ENCODE results near the gene ISCA1.

DNA sequence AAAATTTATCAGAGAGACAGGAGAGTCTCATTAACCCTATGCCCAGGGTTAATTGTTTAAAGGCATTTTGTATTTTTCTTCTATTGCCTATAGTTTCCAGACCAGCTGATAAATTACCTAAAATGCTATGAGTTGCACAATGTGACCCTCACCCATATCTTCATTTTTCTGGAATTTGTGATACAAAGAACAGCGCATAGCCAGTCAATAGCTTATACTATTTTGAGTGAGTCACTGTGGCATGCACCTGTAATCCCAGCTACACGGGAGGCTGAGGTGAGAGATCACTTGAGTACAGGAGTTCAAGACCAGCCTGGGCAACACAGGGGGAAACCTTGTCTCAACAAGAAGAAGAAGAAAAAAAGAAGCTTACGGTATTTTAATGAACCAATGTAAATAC, 25.7 kb downstream of the ISCA1 start:
- TF ChIP-seq RARB (CRISPR knock-in tag; IDR thresholded peaks at IDR 0.05) = no peak
- no peak for TF ChIP-seq TOX (CRISPR knock-in tag; IDR thresholded peaks at IDR 0.05; ENCODE audit: borderline replicate concordance)
- no peak for TF ChIP-seq GLIS3 (CRISPR knock-in tag; IDR thresholded peaks at IDR 0.05)
- no peak for TF ChIP-seq PPARA (CRISPR knock-in tag; IDR thresholded peaks at IDR 0.05; ENCODE audit: borderline replicate concordance)
- no peak for TF ChIP-seq ZFP30 (CRISPR knock-in tag; IDR thresholded peaks at IDR 0.05)
- TF ChIP-seq, protein P1, sequence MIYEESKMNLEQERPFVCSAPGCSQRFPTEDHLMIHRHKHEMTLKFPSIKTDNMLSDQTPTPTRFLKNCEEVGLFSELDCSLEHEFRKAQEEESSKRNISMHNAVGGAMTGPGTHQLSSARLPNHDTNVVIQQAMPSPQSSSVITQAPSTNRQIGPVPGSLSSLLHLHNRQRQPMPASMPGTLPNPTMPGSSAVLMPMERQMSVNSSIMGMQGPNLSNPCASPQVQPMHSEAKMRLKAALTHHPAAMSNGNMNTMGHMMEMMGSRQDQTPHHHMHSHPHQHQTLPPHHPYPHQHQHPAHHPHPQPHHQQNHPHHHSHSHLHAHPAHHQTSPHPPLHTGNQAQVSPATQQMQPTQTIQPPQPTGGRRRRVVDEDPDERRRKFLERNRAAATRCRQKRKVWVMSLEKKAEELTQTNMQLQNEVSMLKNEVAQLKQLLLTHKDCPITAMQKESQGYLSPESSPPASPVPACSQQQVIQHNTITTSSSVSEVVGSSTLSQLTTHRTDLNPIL (CRISPR knock-in tag; IDR thresholded peaks at IDR 0.05; ENCODE audit: low read depth) = no peak

Data from SK-N-SH treated with all-trans-retinoic acid at 6 μM for 48 hours (cell line).